GM19397 (cell line): Measurements from ENCODE around the gene PPP1R14C.

Experiments used
- ATAC-seq: cut with Tn5 transposase; IDR thresholded peaks from one replicate; pipeline ENCODE4 v1.9.1; 2021; ENCODE audit warnings: mild to moderate bottlenecking, moderate library complexity; ENCODE audit not compliant: unreplicated experiment

Gene PPP1R14C

GRCh38 chr6:150243620-150244314 lies 100.9 kb downstream of the PPP1R14C start:
- no peak for ATAC-seq

- ATAC-seq: no peak
Observed at GRCh38 chr6:150245148-150245935, 102.5 kb downstream of the PPP1R14C start.

GRCh38 chr6:150247803-150248202 lies 105.0 kb downstream of the PPP1R14C start:
- ATAC-seq: no peak

- ATAC-seq: no peak
Observed at GRCh38 chr6:150248300-150248699, 105.5 kb downstream of the PPP1R14C start.

GRCh38 chr6:150249261-150249660 lies 106.4 kb downstream of the PPP1R14C start:
- ATAC-seq: no peak

- no peak for ATAC-seq
Observed at GRCh38 chr6:150250826-150251225, 108.0 kb downstream of the PPP1R14C start.

- ATAC-seq: no peak
Observed at GRCh38 chr6:150251566-150252186, 108.8 kb downstream of the PPP1R14C start.

GRCh38 chr6:150252714-150253444 lies 110.0 kb downstream of the PPP1R14C start:
- no peak for ATAC-seq

- no peak for ATAC-seq
Observed at GRCh38 chr6:150253489-150253888, 110.6 kb downstream of the PPP1R14C start.

GRCh38 chr6:150254770-150255169 lies 111.9 kb downstream of the PPP1R14C start:
- ATAC-seq: no peak

GRCh38 chr6:150255840-150256239 lies 113.0 kb downstream of the PPP1R14C start:
- ATAC-seq: no peak

GRCh38 chr6:150256618-150257272 lies 113.9 kb downstream of the PPP1R14C start:
- ATAC-seq: no peak

- no peak for ATAC-seq
Observed at GRCh38 chr6:150258381-150258780, 115.5 kb downstream of the PPP1R14C start.

- ATAC-seq: no peak
Observed at GRCh38 chr6:150260931-150261330, 118.1 kb downstream of the PPP1R14C start.

GRCh38 chr6:150261997-150262697 lies 119.3 kb downstream of the PPP1R14C start:
- ATAC-seq: no peak

GRCh38 chr6:150263765-150264404 lies 121.0 kb downstream of the PPP1R14C start:
- no peak for ATAC-seq

GRCh38 chr6:150266309-150266708 lies 123.5 kb downstream of the PPP1R14C start:
- no peak for ATAC-seq

GRCh38 chr6:150266963-150267685 lies 124.3 kb downstream of the PPP1R14C start:
- ATAC-seq: no peak
